ENCODE results near the gene UTP15. TPM values are rescaled to one million over a fixed set of nuclear protein-coding genes. Genes with fewer than 3 reads are reported as not detected.

The UTP15 gene
- total and polyA plus RNA-seq, 8 donors = 1.9 to 8.2 (median 5.3) TPM

DNA sequence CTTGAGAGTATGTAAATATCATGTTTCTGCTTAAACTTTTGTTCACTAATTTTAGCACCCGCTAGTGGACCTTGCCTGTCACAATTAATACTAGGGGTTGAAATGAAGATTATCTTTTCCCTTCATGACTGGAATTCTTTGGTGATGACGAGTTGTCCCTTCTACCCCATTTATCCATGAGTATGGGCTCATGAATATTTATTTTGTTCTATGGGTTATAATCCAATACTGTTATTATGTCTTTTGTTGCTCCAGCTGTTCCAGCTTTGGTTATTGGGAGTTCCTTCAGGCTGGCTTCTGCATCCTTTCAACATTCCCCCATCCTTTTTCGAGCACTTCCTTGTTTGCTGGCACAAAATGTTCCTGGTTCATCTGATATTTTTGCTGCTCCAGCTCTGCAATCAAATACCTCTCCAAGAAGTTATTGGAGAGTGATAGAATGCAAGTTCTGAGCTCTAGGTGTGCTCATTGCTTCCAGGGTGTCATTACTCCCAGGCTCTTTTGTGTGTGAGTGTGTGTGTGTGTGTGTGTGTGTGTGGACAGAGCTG is 40.7 kb downstream of the UTP15 start:
- no peaks in the 10 kb centered on the region for H3K27me3 ChIP-seq
- H3K27ac ChIP-seq = peak overlapping the region in 2 of 4 donors; percentile 59 to 77
- ATAC-seq (peak in 1 of 4 donors; percentile 43), FAIRE-seq (no peak), DNase-seq (no peak)
- 46 to 51% methylated on average over 3 of the region's 3 CpGs for WGBS, 2 donors
- TF ChIP-seq, protein P1, sequence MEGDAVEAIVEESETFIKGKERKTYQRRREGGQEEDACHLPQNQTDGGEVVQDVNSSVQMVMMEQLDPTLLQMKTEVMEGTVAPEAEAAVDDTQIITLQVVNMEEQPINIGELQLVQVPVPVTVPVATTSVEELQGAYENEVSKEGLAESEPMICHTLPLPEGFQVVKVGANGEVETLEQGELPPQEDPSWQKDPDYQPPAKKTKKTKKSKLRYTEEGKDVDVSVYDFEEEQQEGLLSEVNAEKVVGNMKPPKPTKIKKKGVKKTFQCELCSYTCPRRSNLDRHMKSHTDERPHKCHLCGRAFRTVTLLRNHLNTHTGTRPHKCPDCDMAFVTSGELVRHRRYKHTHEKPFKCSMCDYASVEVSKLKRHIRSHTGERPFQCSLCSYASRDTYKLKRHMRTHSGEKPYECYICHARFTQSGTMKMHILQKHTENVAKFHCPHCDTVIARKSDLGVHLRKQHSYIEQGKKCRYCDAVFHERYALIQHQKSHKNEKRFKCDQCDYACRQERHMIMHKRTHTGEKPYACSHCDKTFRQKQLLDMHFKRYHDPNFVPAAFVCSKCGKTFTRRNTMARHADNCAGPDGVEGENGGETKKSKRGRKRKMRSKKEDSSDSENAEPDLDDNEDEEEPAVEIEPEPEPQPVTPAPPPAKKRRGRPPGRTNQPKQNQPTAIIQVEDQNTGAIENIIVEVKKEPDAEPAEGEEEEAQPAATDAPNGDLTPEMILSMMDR (IDR thresholded peaks at IDR 0.05) = no peak
- intact Hi-C loops (cut with DNase I) = no loop called here
- H3K4me3 ChIP-seq = no peak overlapping the region
- no peaks in the 10 kb centered on the region for H3K9me3 ChIP-seq
- no peaks in the 10 kb centered on the region for H3K36me3 ChIP-seq
- H3K4me1 ChIP-seq = peaks cover 6 to 15% (median 14%) of the 10 kb centered on the region in 3 donors

DNA sequence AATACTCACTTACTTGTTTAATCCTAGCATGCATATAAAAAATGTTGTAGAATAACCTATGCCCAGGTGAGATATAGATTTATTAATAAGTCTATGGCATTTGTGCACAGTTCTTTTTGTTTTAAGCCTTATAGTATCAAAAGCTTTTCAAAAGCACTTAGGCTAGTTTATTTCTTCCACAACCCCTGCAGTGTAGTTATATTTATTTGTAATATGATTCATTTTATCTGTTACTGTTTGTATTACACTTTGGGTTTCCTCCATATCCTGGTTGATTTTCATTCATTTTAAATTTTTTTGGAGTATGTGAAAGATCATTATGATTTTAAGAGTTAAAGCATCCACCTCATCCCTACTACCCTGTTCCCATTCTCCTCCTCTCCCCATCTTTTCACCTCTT is 41.7 kb downstream of the UTP15 start:
- DNase-seq = no peak
- no peaks in the 10 kb centered on the region for H3K27me3 ChIP-seq
- no peaks in the 10 kb centered on the region for H3K9me3 ChIP-seq
- no peak for ATAC-seq
- H3K4me1 ChIP-seq = peaks cover 6 to 15% (median 14%) of the 10 kb centered on the region in 3 donors
- no peak overlapping the region for H3K27ac ChIP-seq
- TF ChIP-seq, protein P1 (IDR thresholded peaks at IDR 0.05) = no peak
- FAIRE-seq = no peak
- H3K4me3 ChIP-seq = no peak overlapping the region
- H3K36me3 ChIP-seq = no peaks in the 10 kb centered on the region
- intact Hi-C loops (cut with DNase I) = no loop called here

DNA sequence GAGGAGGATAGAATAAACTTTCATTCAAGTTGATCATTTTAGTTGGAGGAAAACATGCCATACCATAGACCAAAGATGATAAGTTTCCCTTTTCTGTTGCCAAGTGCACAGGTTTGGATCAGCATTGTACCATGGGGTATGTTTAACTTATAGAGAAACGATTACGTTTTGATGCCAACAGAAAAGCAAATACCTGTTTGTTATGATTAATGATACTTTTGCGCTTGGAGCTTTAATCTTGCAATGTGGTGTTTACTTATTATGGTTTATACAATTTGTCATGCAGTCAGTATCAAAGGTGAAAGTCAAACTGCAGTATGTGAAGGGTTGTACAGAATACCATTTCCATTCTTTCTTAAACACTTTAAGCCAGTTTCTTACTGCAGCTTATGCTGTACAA is 47.3 kb downstream of the UTP15 start:
- ATAC-seq (peak; percentile 70 to 92 (median 84)), DNase-seq (no peak), FAIRE-seq (no peak)
- H3K27me3 ChIP-seq = no peaks in the 10 kb centered on the region
- 5 to 9% methylated on average over 3 of the region's 3 CpGs for WGBS, 2 donors
- H3K9me3 ChIP-seq = no peaks in the 10 kb centered on the region
- intact Hi-C loops (cut with DNase I) = no loop called here
- no peaks in the 10 kb centered on the region for H3K36me3 ChIP-seq
- no peak overlapping the region for H3K4me3 ChIP-seq
- TF ChIP-seq, protein P1 (IDR thresholded peaks at IDR 0.05) = no peak
- H3K27ac ChIP-seq = peak overlapping the region in 1 of 4 donors; percentile 3
- peaks cover 0 to 15% (median 5%) of the 10 kb centered on the region in 3 donors for H3K4me1 ChIP-seq

DNA sequence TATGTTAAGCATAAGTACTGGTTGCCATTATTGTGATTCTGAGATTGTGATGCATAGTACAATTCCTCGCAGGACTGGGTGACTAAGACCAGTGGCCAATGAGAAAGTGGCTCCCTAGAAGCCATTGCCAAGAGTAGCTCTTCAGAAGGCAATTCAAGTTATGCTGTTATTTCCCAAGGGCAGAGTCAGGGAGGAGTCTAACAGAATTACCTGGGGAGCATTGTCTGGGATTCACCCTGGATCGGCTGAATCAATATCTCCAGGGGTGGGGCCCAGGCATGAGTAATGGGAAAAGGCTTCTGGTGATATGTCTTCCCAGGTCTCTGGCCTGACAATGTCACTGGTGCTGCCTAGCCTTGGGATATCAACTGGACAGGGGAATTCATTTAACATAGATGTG is 49.5 kb downstream of the UTP15 start:
- no peak overlapping the region for H3K27ac ChIP-seq
- peaks cover 0 to 15% (median 5%) of the 10 kb centered on the region in 3 donors for H3K4me1 ChIP-seq
- FAIRE-seq (no peak), ATAC-seq (no peak), DNase-seq (no peak)
- H3K27me3 ChIP-seq = no peaks in the 10 kb centered on the region
- no peaks in the 10 kb centered on the region for H3K9me3 ChIP-seq
- H3K4me3 ChIP-seq = no peak overlapping the region
- WGBS, 2 donors = 91 to 94% methylated on average over 2 of the region's 2 CpGs
- no peaks in the 10 kb centered on the region for H3K36me3 ChIP-seq
- intact Hi-C loops (cut with DNase I) = no loop called here
- TF ChIP-seq, protein P1 (IDR thresholded peaks at IDR 0.05) = no peak

DNA sequence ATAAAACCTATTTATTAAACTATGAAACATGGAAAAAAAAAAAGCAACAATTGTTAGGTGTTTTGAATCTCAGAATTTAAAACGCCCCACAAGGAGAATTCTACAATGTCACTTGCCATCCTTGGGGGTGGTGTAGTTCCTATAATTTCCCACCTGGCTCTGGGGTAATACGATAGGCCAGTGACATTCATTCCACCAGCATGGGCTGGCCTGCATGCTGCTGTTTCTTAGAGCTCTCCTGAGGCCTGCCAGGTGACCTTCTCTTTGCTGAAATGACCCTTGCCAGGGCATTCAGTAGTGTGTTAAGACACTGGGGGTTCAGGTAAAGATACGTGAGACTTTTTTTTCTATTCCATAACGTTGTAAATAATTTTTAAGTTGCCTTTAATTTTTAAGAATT is 50.4 kb downstream of the UTP15 start:
- TF ChIP-seq, protein P1 (IDR thresholded peaks at IDR 0.05) = no peak
- H3K4me1 ChIP-seq = peaks cover 0 to 15% (median 5%) of the 10 kb centered on the region in 3 donors
- WGBS, 2 donors = 81 to 92% methylated on average over 4 of the region's 4 CpGs
- no peaks in the 10 kb centered on the region for H3K27me3 ChIP-seq
- intact Hi-C loops (cut with DNase I) = no loop called here
- ATAC-seq = no peak
- H3K4me3 ChIP-seq = no peak overlapping the region
- FAIRE-seq = no peak
- no peak overlapping the region for H3K27ac ChIP-seq
- DNase-seq = no peak
- no peaks in the 10 kb centered on the region for H3K36me3 ChIP-seq
- H3K9me3 ChIP-seq = no peaks in the 10 kb centered on the region

Data from pancreas (tissue), 10 donors.